ENCODE data around the gene DSCAM. TPM values are rescaled to one million over a fixed set of nuclear protein-coding genes. Genes with fewer than 3 reads are reported as not detected.

Gene DSCAM
- total RNA-seq, 2 donors from 2014 or later = 18.5 to 25.5 TPM

DNA sequence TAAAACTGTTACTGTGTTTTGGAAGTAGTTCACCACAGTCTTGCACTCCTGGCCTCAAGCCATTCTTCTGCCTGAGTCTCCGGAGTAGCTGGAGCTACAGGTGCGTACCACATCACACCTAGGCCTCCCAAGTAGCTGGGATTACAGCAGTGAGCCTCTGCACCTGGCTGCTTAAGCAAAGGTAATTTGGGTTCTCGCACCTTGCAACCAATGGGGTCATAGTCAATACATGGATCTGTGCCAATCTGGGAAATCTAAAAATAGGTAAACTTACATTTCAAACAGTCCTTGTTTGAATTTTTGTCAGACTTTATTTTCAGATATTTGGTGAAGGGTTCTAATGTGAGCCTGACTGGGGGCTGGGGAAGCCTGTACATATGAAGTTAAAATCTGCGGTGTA is 513.2 kb downstream of the DSCAM start:
- Mint-ChIP-seq H3K27me3 (ENCODE audit: insufficient read depth) (peaks cover 48% of the 10 kb centered on the region), H3K36me3 (ENCODE audit: low read depth) (peaks cover 58% of the 10 kb centered on the region), H3K27ac (no peak overlapping the region), H3K4me1 (peaks cover 10% of the 10 kb centered on the region), H3K4me3 (no peak overlapping the region), H3K9me3 (no peaks in the 10 kb centered on the region)
- no peak for DNase-seq
- no peak overlapping the region for H3K9ac ChIP-seq (ENCODE audit: extremely low read depth, low read length, poor library complexity, severe bottlenecking)
- TF ChIP-seq, protein P1, sequence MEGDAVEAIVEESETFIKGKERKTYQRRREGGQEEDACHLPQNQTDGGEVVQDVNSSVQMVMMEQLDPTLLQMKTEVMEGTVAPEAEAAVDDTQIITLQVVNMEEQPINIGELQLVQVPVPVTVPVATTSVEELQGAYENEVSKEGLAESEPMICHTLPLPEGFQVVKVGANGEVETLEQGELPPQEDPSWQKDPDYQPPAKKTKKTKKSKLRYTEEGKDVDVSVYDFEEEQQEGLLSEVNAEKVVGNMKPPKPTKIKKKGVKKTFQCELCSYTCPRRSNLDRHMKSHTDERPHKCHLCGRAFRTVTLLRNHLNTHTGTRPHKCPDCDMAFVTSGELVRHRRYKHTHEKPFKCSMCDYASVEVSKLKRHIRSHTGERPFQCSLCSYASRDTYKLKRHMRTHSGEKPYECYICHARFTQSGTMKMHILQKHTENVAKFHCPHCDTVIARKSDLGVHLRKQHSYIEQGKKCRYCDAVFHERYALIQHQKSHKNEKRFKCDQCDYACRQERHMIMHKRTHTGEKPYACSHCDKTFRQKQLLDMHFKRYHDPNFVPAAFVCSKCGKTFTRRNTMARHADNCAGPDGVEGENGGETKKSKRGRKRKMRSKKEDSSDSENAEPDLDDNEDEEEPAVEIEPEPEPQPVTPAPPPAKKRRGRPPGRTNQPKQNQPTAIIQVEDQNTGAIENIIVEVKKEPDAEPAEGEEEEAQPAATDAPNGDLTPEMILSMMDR (conservative IDR thresholded peaks at IDR 0.05) = no peak
- no peaks in the 10 kb centered on the region for H3K27me3 ChIP-seq (ENCODE audit: control insufficient read depth, insufficient read depth, low read length, poor library complexity, severe bottlenecking)
- H3K4me3 ChIP-seq (ENCODE audit: low read length) = no peak overlapping the region
- H3K9me3 ChIP-seq (ENCODE audit: control insufficient read depth, low read length) = no peaks in the 10 kb centered on the region
- peaks cover 84% of the 10 kb centered on the region for H3K36me3 ChIP-seq (ENCODE audit: control insufficient read depth, insufficient read depth, low read length)
- H3K27ac ChIP-seq (ENCODE audit: low read depth, low read length) = no peak overlapping the region
- no peaks in the 10 kb centered on the region for H3K4me1 ChIP-seq (ENCODE audit: control insufficient read depth, insufficient read depth, low read length)
- 98 to 100% methylated on average over 4 of the region's 4 CpGs for WGBS, 2 experiments (ENCODE audit: insufficient coverage in 1 of 2, insufficient read length in 1 of 2)

DNA sequence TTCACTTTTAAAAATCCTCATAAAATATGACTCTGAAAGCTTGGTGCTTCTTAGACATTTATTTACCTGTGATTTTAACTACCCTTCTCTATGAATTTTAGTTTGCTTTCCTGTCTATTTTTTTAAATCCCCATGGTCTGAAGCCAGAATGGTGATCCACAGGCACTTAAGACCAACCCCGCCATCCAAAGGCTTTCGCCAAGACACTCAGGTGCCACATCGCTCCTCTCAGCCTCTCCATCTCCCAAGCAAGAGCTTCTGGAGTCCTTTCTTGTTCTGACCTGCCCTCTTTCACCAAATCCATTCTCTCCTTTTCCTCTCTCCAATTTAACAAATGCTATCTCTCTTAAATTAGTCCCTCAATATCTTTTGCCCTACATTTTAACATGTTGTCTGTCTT is 515.2 kb downstream of the DSCAM start:
- Histone ChIP-seq H3K9me3 (ENCODE audit: control insufficient read depth, low read length) (no peaks in the 10 kb centered on the region), H3K27me3 (ENCODE audit: control insufficient read depth, insufficient read depth, low read length, poor library complexity, severe bottlenecking) (no peaks in the 10 kb centered on the region), H3K27ac (ENCODE audit: low read depth, low read length) (no peak overlapping the region), H3K9ac (ENCODE audit: extremely low read depth, low read length, poor library complexity, severe bottlenecking) (no peak overlapping the region), H3K36me3 (ENCODE audit: control insufficient read depth, insufficient read depth, low read length) (peaks cover 85% of the 10 kb centered on the region), H3K4me3 (ENCODE audit: low read length) (no peak overlapping the region), H3K4me1 (ENCODE audit: control insufficient read depth, insufficient read depth, low read length) (no peaks in the 10 kb centered on the region)
- Mint-ChIP-seq H3K4me1 (peaks cover 10% of the 10 kb centered on the region), H3K27ac (no peak overlapping the region), H3K27me3 (ENCODE audit: insufficient read depth) (peaks cover 32% of the 10 kb centered on the region), H3K36me3 (ENCODE audit: low read depth) (peaks cover 61% of the 10 kb centered on the region), H3K9me3 (peaks cover 9% of the 10 kb centered on the region), H3K4me3 (no peak overlapping the region)
- TF ChIP-seq, protein P1 (conservative IDR thresholded peaks at IDR 0.05) = no peak
- DNase-seq = no peak
- WGBS, 2 experiments (ENCODE audit: insufficient coverage in 1 of 2, insufficient read length in 1 of 2) = 94 to 95% methylated on average over 3 of the region's 3 CpGs

DNA sequence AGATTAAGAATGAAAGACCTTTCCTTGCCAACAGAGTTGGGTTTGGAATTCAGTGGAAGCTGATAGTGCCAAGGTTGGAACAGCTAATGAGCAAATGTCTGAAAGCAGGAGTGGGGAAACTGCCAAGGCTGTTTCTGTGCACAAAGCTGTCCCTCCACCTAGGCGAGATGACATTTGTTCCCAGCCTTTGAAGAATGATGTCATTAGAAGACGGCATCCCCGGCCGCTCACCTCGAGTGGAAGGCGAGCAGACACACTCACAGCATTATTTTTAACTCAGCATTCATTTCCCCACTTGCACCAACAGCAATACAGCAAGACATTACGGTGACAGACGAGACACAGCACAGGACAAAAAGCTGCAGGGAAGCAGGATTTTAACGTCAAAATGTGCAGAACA is 515.8 kb downstream of the DSCAM start:
- peaks cover 12% of the 10 kb centered on the region for H3K9me3 Mint-ChIP-seq
- Histone ChIP-seq H3K9ac (ENCODE audit: extremely low read depth, low read length, poor library complexity, severe bottlenecking) (no peak overlapping the region), H3K27ac (ENCODE audit: low read depth, low read length) (no peak overlapping the region), H3K4me3 (ENCODE audit: low read length) (no peak overlapping the region), H3K27me3 (ENCODE audit: control insufficient read depth, insufficient read depth, low read length, poor library complexity, severe bottlenecking) (no peaks in the 10 kb centered on the region), H3K4me1 (ENCODE audit: control insufficient read depth, insufficient read depth, low read length) (no peaks in the 10 kb centered on the region), H3K9me3 (ENCODE audit: control insufficient read depth, low read length) (no peaks in the 10 kb centered on the region), H3K36me3 (ENCODE audit: control insufficient read depth, insufficient read depth, low read length) (peaks cover 84% of the 10 kb centered on the region)
- peaks cover 5% of the 10 kb centered on the region for H3K4me1 Mint-ChIP-seq
- no peak overlapping the region for H3K27ac Mint-ChIP-seq
- H3K4me3 Mint-ChIP-seq = no peak overlapping the region
- TF ChIP-seq, protein P1 (conservative IDR thresholded peaks at IDR 0.05) = no peak
- H3K36me3 Mint-ChIP-seq (ENCODE audit: low read depth) = peaks cover 61% of the 10 kb centered on the region
- WGBS, 2 experiments (ENCODE audit: insufficient coverage in 1 of 2, insufficient read length in 1 of 2) = 82 to 89% methylated on average over 8 to 9 of the region's 9 CpGs
- peaks cover 27% of the 10 kb centered on the region for H3K27me3 Mint-ChIP-seq (ENCODE audit: insufficient read depth)
- no peak for DNase-seq

All from endodermal cell (in vitro differentiated cells).